Measurements from ENCODE around the gene KLHL22.

KLHL22 gene

DNA sequence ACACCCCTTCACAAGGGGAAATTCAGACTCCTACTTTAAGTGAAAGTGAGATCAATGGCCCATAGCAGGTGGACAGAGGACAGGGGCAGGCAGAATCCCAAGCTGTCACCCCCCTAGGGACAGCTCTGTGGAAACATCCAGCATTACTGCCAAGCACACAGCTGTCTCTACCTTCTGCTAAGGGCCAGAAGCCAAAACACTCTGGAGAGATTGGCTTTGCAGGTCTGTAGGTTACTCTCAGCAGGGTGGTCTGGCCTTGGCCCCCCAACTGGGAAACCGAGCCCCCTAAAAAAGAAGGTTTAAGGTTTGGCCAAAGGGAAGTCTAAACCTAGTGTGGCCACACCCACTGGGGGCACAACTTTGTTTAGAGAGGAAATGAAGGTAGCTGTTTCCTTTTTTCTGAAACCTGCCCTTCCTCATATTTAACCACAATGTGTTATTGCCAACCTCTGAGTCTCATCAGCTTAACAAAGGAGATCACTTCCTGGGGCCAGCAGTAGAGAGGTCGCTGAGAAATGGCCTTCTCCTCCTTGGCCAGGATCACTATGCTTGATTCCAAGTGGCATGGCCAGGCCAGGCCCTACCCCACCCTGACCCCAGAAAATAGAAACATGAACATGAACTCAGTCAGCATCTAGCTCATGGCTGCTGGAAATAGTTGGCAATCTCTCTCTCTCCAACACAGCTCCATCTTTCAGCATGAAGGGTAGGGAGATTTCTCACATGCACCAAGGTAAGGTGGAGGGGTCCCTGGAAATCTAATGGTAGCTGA lies 32.1 kb downstream of the KLHL22 start:
- Histone ChIP-seq H3K27ac (peak overlapping the region; percentile 74), H3K9me3 (no peaks in the 10 kb centered on the region), H3K27me3 (no peaks in the 10 kb centered on the region), H4K20me1 (no peaks in the 10 kb centered on the region), H3K4me1 (peaks cover 42% of the 10 kb centered on the region), H3K4me3 (0 out of 2 replicates have a peak overlapping the region, but pooled peaks have one; percentile 9), H3K9ac (no peak overlapping the region; the same call in 1 of the 2 replicates), H3K36me3 (peaks cover 45% of the 10 kb centered on the region), H3K4me2 (peak overlapping the region; percentile 76)
- TF ChIP-seq Cebpa-rat (IDR thresholded peaks at IDR 0.05), result no peak

DNA sequence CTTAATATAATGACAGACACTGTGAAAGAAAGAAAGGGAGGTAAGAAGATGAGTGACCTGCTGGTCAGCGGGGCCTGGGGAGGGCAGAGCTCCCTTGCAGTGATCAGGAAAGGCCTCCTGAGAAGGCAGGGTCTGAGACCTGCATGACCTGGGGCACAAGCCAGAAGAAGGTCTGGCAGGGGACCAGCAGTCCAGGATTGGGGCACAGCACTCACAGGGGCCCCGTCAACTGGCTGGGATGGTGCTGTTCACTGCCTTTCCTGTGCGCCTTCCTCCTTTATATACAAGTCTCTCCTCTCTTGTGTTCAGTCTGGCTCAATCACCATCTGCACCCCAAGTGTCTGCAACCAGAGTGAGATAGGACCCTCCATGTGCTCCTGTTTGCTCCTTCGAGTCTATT lies 35.7 kb downstream of the KLHL22 start:
- Histone ChIP-seq H3K27ac (no peak overlapping the region), H3K4me2 (no peak overlapping the region), H3K36me3 (peaks cover 35% of the 10 kb centered on the region), H3K9ac (no peak overlapping the region), H3K27me3 (no peaks in the 10 kb centered on the region), H4K20me1 (no peaks in the 10 kb centered on the region), H3K4me1 (peaks cover 39% of the 10 kb centered on the region), H3K9me3 (no peaks in the 10 kb centered on the region), H3K4me3 (no peak overlapping the region)
- no peak for TF ChIP-seq Cebpa-rat (IDR thresholded peaks at IDR 0.05)

DNA sequence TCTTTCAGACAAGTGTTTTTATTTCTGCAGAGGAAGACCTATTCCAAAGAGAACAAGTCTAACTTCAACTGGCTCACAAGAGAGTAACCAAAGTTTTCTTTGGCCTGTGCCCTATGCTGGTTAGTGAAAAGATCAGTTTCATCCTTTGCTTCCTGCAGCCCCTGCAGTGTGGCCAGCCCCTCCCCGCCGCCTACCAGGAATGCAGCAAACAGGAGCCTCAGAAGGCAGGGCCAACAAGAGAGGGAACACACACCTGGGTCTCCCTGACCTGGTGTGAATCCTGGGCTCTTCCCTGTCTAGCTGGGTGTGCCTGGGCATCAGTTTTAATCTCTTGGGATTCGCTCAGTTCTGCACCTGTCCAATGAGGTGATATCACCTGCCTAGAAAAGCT lies 36.4 kb downstream of the KLHL22 start:
- TF ChIP-seq Cebpa-rat (IDR thresholded peaks at IDR 0.05), result no peak
- Histone ChIP-seq H3K4me1 (peaks cover 32% of the 10 kb centered on the region), H3K27me3 (no peaks in the 10 kb centered on the region), H4K20me1 (no peaks in the 10 kb centered on the region), H3K9me3 (no peaks in the 10 kb centered on the region), H3K9ac (no peak overlapping the region; the same call in 1 of the 2 replicates), H3K4me2 (no peak overlapping the region), H3K36me3 (peaks cover 31% of the 10 kb centered on the region), H3K4me3 (no peak overlapping the region), H3K27ac (no peak overlapping the region)

DNA sequence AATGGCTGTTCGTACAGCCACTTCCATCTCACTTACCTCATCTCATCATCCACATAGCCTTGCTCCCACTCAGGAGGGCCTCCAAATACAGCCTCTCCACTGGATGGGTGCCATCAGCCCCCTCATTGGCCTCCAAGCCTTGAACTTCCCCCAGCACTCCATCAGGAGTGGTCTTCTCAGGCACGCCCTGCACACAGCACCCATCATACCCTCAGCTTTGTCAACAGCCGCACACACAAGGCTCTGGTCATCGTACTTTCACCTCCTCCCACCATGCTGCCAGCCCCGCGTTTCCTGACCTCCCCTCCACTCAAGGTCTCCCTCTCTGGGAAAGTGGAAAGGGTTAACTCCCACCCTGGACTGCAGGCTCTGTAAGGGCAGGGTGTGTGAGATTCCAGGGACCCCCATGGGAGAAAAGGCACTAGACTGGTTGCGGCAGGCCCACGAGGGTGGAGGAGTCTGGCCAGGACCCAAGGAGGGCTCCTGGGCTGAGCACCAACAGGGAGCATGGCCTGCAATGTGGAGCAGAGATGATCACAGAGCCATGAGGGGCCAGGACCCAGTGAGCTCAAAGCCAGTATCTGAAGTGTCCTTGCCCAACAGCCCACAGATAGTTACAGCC lies 37.0 kb downstream of the KLHL22 start:
- Histone ChIP-seq H3K36me3 (peaks cover 35% of the 10 kb centered on the region), H3K9ac (no peak overlapping the region), H3K27me3 (no peaks in the 10 kb centered on the region), H3K4me1 (peaks cover 27% of the 10 kb centered on the region), H3K27ac (no peak overlapping the region), H3K4me2 (no peak overlapping the region), H4K20me1 (no peaks in the 10 kb centered on the region), H3K9me3 (no peaks in the 10 kb centered on the region), H3K4me3 (no peak overlapping the region)
- TF ChIP-seq Cebpa-rat (IDR thresholded peaks at IDR 0.05), result no peak

DNA sequence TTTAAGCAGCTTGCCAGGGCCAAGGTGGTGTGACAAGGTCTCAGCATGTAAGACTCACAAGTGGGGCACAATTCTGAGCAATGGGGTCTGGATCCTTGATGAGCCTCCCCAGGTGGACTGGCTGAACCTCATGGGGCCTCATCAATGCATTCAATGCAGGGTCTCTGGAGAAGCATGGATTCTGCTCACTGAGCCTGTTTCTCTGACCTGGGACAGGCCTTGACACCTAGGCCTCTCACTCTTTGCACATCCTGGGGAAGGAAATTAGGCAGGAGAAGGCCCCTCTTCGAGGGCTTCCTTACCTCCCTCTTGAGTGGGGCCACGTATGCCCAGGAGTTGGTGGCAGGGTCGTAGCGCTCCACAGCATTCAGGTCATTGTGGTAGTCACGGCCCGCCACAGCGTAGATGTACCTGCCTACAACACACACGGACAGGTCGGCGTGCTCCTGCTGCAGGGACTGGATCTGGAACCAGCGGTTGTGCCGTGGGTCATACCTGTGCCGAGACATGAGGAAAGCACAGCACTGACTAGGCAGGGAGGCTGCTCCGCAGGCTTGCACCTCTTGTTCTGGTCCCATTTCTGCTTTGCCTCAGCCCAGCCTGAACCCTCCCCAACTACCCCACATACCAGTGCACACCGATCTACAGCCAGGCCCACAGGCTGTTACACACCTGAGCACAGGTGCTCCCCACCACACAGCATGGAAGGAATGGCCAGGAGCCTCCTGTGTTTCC lies 37.9 kb downstream of the KLHL22 start:
- Histone ChIP-seq H3K27me3 (no peaks in the 10 kb centered on the region), H3K4me1 (peaks cover 17% of the 10 kb centered on the region), H3K27ac (no peak overlapping the region), H3K36me3 (peaks cover 35% of the 10 kb centered on the region), H3K4me2 (no peak overlapping the region), H3K9ac (no peak overlapping the region), H3K4me3 (no peak overlapping the region), H4K20me1 (no peaks in the 10 kb centered on the region), H3K9me3 (no peaks in the 10 kb centered on the region)
- TF ChIP-seq Cebpa-rat (IDR thresholded peaks at IDR 0.05), result no peak

DNA sequence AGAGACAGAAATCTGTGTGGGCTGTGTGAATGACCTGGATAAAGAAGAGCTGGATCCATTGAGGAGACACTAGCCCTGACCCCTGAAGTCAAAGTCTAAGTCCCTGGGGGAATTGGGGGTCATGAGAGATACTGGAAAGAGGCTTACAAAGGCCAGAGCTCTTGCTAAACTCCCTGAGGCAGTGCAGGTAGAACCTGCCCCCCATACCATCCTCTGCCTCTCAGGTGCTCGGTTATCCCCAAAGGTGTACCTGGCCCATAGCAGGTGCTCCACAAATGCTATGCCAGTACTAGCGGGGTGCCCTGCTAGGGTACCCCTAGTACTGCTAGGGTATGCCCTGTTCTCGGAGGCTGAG lies 38.9 kb downstream of the KLHL22 start:
- Histone ChIP-seq H4K20me1 (no peaks in the 10 kb centered on the region), H3K27ac (peak overlapping the region; percentile 71), H3K9me3 (no peaks in the 10 kb centered on the region), H3K9ac (peak overlapping the region; percentile 36; the same call in 1 of the 2 replicates), H3K4me2 (peak overlapping the region; percentile 42), H3K4me1 (peaks cover 14% of the 10 kb centered on the region), H3K36me3 (peaks cover 38% of the 10 kb centered on the region), H3K27me3 (no peaks in the 10 kb centered on the region), H3K4me3 (no peak overlapping the region)
- TF ChIP-seq Cebpa-rat (IDR thresholded peaks at IDR 0.05), result no peak

DNA sequence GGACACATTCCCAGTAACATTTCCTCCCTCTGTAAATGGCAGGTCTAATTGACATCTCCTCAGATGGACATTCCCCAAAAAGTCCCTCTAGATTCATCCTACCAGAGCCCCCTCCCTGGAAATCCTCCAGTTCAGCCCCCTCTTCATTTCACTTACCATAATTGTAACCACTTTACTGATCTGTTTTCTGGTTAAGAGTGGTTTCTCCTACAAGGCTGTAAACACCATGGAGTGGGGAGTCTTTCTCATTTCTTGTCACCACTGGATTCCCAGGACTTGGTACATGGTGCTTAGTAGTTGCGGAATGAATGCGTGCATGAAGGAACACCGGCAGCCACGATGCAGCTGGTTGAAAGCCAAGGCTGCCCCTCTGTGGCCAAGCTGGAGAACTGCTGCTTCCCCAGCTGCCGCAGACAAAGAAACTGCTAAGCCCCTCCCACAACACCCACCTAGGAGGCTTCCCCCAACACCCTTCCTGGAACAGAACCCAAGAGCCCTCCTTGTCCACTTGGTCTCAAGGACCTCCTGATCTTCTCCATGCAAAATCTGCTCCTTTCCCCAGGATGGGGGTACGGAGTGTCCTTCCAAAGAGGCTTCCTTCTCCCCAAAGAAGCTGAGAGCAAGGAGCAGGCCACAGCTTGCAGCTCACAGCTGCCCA lies 39.4 kb downstream of the KLHL22 start:
- Histone ChIP-seq H3K27ac (peak overlapping the region; percentile 71), H4K20me1 (no peaks in the 10 kb centered on the region), H3K4me3 (no peak overlapping the region), H3K27me3 (no peaks in the 10 kb centered on the region), H3K4me2 (peak overlapping the region; percentile 42), H3K36me3 (peaks cover 43% of the 10 kb centered on the region), H3K9ac (peak overlapping the region; percentile 36; the same call in 1 of the 2 replicates), H3K9me3 (no peaks in the 10 kb centered on the region), H3K4me1 (peaks cover 14% of the 10 kb centered on the region)
- no peak for TF ChIP-seq Cebpa-rat (IDR thresholded peaks at IDR 0.05)

DNA sequence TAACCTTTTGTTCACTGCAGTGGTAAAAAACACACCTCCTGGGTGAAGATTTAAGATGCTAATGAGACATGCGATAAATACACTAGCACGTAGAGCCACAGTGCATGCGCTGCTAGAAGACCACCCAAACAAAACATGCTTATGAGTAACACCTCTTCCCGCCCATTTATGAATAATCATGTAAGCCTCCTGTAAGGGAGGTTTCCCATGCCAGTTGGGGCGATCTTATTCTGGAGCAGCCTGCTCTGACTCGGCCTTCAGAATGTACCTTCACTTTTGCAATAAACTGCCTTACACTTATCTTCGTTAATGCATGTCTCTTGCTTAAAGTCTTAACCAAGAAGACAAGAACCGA lies 39.9 kb downstream of the KLHL22 start:
- H3K36me3 ChIP-seq, result peaks cover 48% of the 10 kb centered on the region

DNA sequence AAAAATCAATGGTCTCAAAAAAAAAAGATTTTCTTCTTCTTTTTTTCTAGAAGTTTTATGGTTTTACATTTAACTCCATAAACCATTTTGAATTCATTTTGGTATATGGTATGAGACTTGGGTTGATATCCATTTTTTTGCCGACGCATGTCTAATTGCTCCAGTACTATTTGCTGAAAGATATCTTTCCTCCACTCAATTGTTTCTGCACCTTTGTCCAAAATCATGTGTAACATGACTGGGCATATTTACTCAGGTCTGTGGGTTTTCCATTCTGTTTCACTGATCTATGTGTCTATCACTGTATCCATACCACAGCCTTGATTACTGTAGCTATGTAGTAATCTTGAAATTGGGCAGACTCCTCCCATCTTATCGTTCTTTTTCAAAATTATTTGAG lies 42.4 kb downstream of the KLHL22 start:
- Histone ChIP-seq H3K36me3 (peaks cover 29% of the 10 kb centered on the region), H3K4me1 (peaks cover 14% of the 10 kb centered on the region), H3K27ac (no peak overlapping the region), H3K27me3 (no peaks in the 10 kb centered on the region), H3K4me3 (no peak overlapping the region), H3K9ac (no peak overlapping the region), H3K9me3 (no peaks in the 10 kb centered on the region), H4K20me1 (no peaks in the 10 kb centered on the region), H3K4me2 (no peak overlapping the region)
- TF ChIP-seq Cebpa-rat (IDR thresholded peaks at IDR 0.05), result no peak

More for the DNA sequence above, 39.9 kb downstream of the KLHL22 start:
- no peak overlapping the region for H3K27ac ChIP-seq
- no peaks in the 10 kb centered on the region for H4K20me1 ChIP-seq
- no peak for TF ChIP-seq Cebpa-rat (IDR thresholded peaks at IDR 0.05)
- H3K9ac ChIP-seq, result no peak overlapping the region
- no peak overlapping the region for H3K4me3 ChIP-seq
- no peaks in the 10 kb centered on the region for H3K9me3 ChIP-seq
- H3K4me1 ChIP-seq, result peaks cover 14% of the 10 kb centered on the region
- H3K4me2 ChIP-seq, result no peak overlapping the region
- no peaks in the 10 kb centered on the region for H3K27me3 ChIP-seq

Measured in BLaER1 (cell line).